ENCODE results near the gene SLC6A4.
"Not testable (repeated sequence)": the region's sequence is repeated elsewhere in the genome, so short reads cannot be mapped to it uniquely, and the experiment has no call there.

The SLC6A4 gene

GRCh38 chr17:30219315-30219714, 16.2 kb downstream of the SLC6A4 start:
- DNase-seq (ENCODE audit: low spot score) = no peak

- DNase-seq (ENCODE audit: low spot score) = no peak
Observed at GRCh38 chr17:30218799-30219198, 16.7 kb downstream of the SLC6A4 start.

DNA sequence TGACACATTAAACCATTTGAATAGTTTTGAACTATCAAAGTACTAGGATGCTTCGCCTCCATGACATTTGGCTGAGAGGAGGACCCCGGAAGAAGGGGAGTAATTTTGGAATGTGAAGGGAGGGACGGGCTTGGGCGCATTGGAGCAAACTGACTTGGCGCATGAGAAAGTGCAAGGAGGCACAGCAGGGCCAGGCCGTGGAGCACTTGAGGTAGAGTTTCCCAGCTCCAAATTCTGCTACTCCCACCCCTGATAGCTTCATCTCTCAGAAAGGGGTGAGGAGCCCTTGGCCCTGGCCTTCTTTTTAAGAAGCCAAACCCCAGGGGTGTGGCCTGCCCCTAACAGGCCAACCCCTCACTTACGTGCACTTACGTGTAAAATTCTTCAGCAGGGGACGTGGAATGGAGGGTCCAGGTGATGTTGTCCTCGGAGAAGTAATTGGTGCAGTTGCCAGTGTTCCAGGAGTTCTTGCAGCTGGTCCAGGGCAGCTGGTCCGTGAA, 17.7 kb downstream of the SLC6A4 start:
- DNase-seq (ENCODE audit: low spot score) = no peak

DNA sequence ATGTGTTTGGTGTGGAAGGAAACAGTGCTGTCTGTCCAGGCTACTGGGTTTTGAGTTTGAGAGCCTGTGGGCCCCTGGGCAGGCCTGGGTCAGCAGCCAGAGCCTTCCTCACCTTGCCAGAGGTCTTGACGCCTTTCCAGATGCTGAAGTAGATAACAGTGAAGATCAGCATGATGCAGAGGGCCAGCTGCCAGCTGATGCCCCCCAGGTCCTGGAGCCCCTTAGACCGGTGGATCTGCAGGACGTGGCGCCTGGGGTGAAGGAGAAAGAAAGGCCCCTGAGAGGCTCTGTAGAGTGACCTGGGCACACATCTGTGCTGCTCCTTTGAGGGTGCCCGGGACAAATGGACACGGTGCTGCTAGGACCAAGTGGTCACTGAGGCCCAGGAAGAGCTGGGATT, 18.4 kb downstream of the SLC6A4 start:
- no peak for DNase-seq (ENCODE audit: low spot score)

DNA sequence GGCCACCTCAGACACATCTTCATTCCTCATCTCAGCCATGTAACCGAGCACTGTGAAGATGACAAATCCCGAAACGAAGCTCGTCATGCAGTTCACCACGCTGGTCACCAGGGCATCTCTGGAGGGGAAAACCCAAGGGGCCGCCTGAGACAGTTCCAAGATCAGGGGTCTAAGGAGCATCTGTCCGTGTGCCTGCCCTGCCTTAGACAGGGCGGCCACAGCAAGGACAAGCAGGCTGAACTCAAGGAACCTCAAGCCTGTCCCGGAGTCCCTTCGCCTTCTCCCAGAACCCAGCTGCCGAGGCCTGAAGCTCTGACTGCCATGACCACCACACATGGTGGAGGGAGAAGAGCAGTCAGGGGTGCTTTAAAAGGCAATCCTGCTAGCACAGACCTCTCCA, 22.7 kb downstream of the SLC6A4 start:
- DNase-seq (ENCODE audit: low spot score) = no peak

DNA sequence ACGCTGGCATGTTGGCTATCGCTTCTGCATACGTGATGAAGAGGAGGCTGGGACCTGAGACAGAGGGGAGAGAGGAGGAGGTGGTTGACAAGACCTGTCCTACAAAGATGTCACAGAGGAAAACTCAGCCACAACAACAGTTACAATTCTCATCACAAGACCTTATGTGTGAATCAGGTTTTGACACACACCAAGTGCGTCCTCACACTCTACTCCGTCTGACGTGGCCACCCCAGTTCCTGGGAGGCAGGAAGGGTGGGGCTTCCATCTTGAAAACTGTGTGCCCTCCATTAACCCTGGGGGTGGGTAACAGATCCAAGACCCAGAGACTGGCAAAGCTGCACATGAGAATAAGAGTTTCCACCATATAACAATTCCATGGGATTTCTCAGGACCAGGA, 24.1 kb downstream of the SLC6A4 start:
- no peak for DNase-seq (ENCODE audit: low spot score)

DNA sequence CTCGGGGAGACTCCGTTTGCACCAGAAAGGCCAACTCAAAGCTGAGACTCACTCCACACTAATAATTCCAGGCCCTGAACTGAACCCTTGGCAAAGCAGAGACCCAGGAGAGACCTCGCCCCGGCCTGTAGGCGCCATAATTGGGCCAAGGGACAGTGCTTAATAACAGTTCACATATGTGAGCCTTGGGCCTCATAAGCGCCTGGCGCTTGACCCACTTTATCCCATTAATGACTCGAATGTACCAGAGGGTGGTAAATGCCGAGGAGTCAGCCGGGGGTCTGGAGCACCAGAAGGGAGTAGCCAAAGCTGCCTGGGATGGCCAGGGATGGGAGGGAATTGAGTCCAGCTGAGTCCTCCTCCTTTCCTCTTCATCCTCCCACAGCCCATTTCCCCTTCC, 24.6 kb downstream of the SLC6A4 start:
- no peak for DNase-seq (ENCODE audit: low spot score)

DNA sequence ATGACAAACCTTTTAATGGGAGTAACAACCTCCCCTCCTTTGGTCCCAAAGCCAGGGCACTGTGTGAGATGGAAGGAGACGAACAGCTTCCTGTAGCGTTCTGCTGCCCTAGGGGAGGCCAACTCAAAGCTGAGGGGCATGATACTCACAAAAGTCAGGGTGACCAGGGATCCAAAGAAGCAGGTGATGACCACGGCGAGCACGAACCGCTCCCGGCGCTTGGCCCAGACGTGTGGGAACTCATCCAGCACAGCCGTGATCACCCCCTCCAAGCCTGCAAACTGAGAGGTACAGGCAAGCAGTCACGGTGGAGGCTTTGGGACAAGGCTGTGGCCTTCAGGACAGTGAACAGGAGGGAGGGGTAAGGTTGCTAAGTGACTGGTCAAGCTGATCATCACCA, 25.1 kb downstream of the SLC6A4 start:
- DNase-seq (ENCODE audit: low spot score) = no peak

- no peak for DNase-seq (ENCODE audit: low spot score)
Observed at GRCh38 chr17:30209930-30210329, 25.6 kb downstream of the SLC6A4 start.

DNA sequence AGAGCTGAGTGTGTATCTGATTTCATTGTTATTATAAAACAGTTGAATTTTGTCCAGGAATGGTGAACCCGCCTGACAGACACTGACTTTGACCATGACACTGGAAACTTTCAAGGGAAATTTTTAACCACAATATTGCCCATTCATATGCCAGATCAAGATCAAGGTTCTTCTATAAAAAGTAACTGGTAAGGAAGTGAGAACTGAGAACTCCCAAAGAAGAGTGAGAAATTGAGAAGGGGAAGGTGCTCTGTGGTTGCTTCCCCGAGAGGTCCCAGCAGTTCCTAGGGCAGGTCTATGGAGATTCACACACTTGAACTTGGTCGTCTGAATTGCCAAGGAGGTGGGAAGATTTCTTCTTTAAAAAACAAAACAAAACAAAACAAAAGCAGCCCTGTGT, 27.3 kb downstream of the SLC6A4 start:
- no peak for DNase-seq (ENCODE audit: low spot score)

GRCh38 chr17:30207655-30208054, 27.8 kb downstream of the SLC6A4 start:
- no peak for DNase-seq (ENCODE audit: low spot score)

DNA sequence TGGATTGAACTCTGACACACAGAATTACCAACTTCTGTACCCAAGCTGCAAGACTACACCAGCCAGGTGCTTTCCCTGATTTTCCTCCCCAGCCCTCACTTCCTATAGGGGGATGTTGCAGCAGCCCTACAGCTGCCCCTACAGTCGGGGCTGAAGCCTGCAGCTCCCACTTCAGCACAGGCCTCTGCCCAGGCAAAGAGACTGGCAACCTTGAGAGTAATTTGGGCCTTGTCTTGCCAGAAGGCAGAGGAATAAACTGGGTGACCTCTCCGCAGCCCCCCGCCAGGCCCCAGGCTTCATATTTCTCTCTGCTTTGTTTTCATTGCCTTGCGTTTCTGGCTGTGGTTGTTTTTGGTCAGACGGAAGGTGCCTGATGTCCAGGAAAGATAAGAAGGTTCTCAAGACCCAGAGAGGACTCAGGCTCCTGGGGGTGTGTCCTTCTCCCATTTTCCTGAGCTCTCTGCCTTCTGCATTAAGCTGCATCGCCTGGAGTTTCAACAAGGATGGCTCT, 32.0 kb downstream of the SLC6A4 start:
- DNase-seq (ENCODE audit: low spot score) = no peak

- DNase-seq (ENCODE audit: low spot score) = not testable (repeated sequence)
Observed at GRCh38 chr17:30200656-30201055, 34.8 kb downstream of the SLC6A4 start.

GRCh38 chr17:30200106-30200505, 35.4 kb downstream of the SLC6A4 start:
- no peak for DNase-seq (ENCODE audit: low spot score)

DNA sequence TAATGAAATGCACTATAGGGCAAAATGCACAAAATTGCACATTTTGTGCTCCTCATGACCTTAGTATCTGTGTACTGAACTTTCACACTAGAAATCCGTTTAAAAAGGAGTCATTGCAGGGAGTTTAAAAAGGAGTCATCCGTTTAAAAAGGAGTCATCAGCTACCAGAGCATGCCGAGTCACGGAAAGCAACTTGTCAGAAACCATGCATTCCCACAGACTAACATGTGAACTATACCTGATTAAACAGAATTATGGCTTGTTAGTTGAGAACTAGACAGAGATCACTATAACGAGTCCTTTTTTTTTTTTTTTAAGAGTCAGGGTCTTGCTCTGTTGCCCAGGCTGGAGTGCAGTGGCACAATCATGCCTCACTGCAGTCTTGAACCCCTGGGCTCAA, 35.9 kb downstream of the SLC6A4 start:
- DNase-seq (ENCODE audit: low spot score) = no peak

DNA sequence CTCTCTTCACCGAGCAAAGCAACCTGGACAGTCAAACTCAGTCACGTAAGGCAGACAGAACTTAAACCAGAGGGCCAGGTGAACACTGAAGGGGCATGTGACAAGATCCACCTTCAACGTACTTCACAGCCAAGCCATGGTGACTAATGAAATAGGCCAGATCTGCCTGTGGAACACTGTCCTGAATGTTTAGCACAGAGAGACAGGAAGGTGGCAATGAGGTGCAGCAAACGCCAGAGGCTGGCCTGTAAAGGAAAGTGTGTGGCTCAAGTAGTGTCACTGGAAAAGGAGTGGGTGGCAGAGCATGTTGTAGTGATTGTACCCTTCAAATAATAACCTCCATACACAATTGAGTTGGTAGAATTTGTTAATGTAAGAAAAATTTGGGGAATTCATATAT, 38.1 kb downstream of the SLC6A4 start:
- DNase-seq (ENCODE audit: low spot score) = no peak

GRCh38 chr17:30196504-30196903, 39.0 kb downstream of the SLC6A4 start:
- no peak for DNase-seq (ENCODE audit: low spot score)

DNA sequence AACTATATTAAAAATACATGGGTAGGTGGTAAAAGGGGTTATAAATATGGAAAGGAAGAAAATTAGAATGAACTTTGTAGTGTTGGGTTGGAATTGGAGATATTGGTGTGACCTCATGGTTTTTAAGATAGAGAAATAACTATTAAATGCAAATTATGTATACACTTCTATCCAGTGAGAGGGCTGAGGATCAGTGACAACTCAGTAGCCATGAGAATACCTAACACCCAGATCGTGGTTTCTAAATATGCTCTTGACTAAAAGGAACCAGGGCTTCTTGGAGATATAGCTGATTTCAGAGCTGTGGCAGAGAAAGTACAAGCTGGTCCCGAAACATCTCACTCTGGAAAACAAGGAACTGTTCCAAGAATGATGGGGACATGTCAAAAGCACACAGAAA, 44.4 kb downstream of the SLC6A4 start:
- DNase-seq (ENCODE audit: low spot score) = no peak

DNA sequence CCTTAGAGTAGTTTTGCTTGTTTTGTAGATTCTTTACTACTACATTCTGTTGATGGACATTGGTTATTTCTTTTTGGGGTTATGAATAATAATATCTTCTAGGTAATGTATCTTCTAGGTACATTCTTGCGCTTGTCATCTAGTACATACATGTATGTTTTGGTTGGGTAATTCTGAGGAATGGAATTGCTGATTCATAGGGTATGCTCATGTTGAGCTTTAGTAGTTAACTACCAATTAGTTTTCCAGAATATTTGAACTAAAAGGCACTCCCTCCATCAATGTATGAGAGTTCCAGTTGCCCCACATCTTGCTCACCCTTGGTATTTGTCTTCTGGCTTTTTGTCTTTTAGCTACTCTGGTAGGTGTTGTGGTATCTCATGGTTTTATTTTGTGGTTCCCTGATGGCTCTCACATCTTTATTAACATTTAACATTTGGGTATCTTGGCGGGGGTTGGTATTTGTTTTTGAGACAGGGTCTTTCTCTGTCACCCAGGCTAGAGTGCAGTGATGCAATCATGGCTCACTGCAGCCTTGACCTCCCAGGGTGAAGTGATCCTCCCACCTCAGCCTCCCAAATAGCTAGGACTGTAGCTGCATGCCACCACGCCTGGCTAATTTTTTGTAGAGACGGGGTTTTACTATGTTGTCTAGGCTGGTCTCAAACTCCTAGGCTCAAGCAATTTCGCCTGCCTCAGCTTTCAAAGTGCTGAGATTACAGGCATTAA, 47.1 kb downstream of the SLC6A4 start:
- no peak for DNase-seq (ENCODE audit: low spot score)

- no peak for DNase-seq (ENCODE audit: low spot score)
Observed at GRCh38 chr17:30187573-30187972, 47.9 kb downstream of the SLC6A4 start.

GRCh38 chr17:30186761-30187160, 48.7 kb downstream of the SLC6A4 start:
- no peak for DNase-seq (ENCODE audit: low spot score)

DNA sequence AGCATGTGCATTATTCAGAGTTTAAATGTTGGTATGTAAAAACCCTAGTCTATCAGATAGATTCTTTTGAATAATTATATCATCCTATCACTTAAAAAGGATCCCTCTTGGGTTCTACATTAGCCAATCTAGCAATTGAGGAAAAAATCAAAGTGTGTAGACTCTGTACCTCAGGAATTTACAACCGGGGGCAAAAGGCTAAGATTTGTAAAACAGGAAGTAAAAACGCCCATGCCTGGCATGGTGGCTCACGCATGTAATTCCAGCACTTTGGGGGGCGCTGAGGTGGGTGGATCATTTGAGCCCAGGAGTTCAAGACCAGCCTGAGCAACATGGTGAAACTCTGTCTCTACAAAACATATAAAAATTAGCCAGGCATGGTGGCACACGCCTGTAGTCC, 58.6 kb downstream of the SLC6A4 start:
- no peak for DNase-seq (ENCODE audit: low spot score)

DNA sequence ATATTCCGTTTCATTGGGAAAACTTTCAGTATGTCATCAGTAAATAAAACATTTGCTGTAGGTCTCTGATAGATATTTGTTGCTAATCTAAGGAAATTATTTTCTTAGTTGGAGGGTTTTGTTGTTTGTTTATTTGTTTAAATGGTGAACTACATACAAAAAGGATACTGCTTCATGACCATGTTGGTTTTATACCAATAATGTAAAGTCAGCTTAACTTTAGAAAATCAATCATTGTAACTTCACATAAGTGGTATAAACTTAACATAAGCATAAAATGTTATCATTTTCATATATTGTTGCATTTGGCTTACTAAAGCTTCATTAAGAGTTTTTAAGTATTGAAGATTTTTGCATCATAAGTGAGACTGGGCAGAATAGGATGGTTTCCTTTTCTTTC, 60.9 kb downstream of the SLC6A4 start:
- no peak for DNase-seq (ENCODE audit: low spot score)

- DNase-seq (ENCODE audit: low spot score) = no peak
Observed at GRCh38 chr17:30173649-30174048, 61.8 kb downstream of the SLC6A4 start.
